Endothelial cell of umbilical vein (primary cell): Measurements from ENCODE around the gene SORCS2. TPM values are rescaled to one million over a fixed set of nuclear protein-coding genes. Genes with fewer than 3 reads are reported as not detected.

Experiments
- BruUV-seq: library from RNA; stranded (reverse); fragments of 400-500 nt; replicated peaks from 2 replicates; lab custom pipeline; 2021; lab: Mats Ljungman, UMichigan
- CTCF ChIA-PET: fragments of 300-600, 350-600 bp; sonication (Branson Sonifier 250); formaldehyde crosslinking; loops from one replicate; lab custom pipeline; 2021; ENCODE audit warnings: antibody characterized with exemption, inconsistent platforms; lab: Charles Lee
- POLR2A ChIA-PET: fragments of 300-600, 350-600 bp; sonication (Branson Sonifier 250); formaldehyde crosslinking; loops from one replicate; lab custom pipeline; 2021; ENCODE audit warnings: antibody characterized with exemption, inconsistent platforms; lab: Charles Lee
- DNase-seq: peaks from one replicate; pipeline ENCODE4 v3.0.0-alpha.2; 2011; ENCODE audit warnings: low read depth, low spot score
- FAIRE-seq: peaks from 2 replicates; lab custom pipeline; 2011; peaks lifted over from hg19 to GRCh38; lab: Jason Lieb, UNC
- H2AFZ ChIP-seq: 2 replicates; pipeline ENCODE4 v1.6.0; 2012; ENCODE audit warnings: low read depth, low read length, control low read depth, inconsistent platforms
- H3K27ac ChIP-seq: 2 replicates; pipeline ENCODE4 v1.5.1; 2011; ENCODE audit warnings: low read depth, mild to moderate bottlenecking, control low read depth, low read length, moderate library complexity; ENCODE audit not compliant: insufficient read depth
- H3K27me3 ChIP-seq, 2 experiments: 2 replicates each; pipeline versions ENCODE4 v1.6.0 to v1.6.1; 2011; ENCODE audit warnings: low read length in 2 of 2, mixed read lengths in 1 of 2; ENCODE audit not compliant: control insufficient read depth in 2 of 2, insufficient read depth in 2 of 2
- H3K36me3 ChIP-seq, 2 experiments: 2 replicates in 1 of 2; 3 replicates in 1 of 2; pipeline ENCODE4 v1.5.1; 2011; ENCODE audit warnings: low read length in 2 of 2, mild to moderate bottlenecking in 1 of 2, moderate library complexity in 1 of 2; ENCODE audit not compliant: control insufficient read depth in 2 of 2, insufficient read depth in 2 of 2; ENCODE audit errors: extremely low read depth in 1 of 2
- H3K4me1 ChIP-seq: 3 replicates; pipeline ENCODE4 v1.5.1; 2011; ENCODE audit warnings: mild to moderate bottlenecking, low read length; ENCODE audit not compliant: control insufficient read depth, insufficient read depth; ENCODE audit errors: extremely low read depth
- H3K4me2 ChIP-seq: 2 replicates; pipeline ENCODE4 v1.6.1; 2011; ENCODE audit warnings: low read length, control low read depth, mixed read lengths; ENCODE audit not compliant: insufficient read depth
- H3K4me3 ChIP-seq, 3 experiments: fragments of 200-600 bp in 1 of 3; sonication (generic), shearing (Covaris generic) in 1 of 3; replicated peaks in 1 of 3; 2 replicates each; pipeline ENCODE4 v1.5.1; 2011 to 2016; ENCODE audit warnings: control low read depth in 3 of 3, low read length in 3 of 3, mild to moderate bottlenecking in 2 of 3, inconsistent platforms in 1 of 3, low read depth in 1 of 3, moderate library complexity in 1 of 3; ENCODE audit not compliant: insufficient read depth in 1 of 3
- H3K79me2 ChIP-seq: 2 replicates; pipeline ENCODE4 v1.6.0; 2012; ENCODE audit warnings: low read length, inconsistent platforms; ENCODE audit not compliant: control insufficient read depth, insufficient read depth
- H3K9ac ChIP-seq: replicated peaks from 2 replicates; pipeline ENCODE3; 2011; ENCODE audit warnings: low read length, control low read depth; ENCODE audit not compliant: insufficient read depth; ENCODE audit errors: extremely low read depth
- H3K9me1 ChIP-seq: replicated peaks from 3 replicates; pipeline ENCODE4 v1.6.0; 2011; ENCODE audit warnings: mild to moderate bottlenecking, low read length; ENCODE audit not compliant: control insufficient read depth, insufficient read depth; ENCODE audit errors: extremely low read depth
- H3K9me3 ChIP-seq: replicated peaks from 2 replicates; pipeline ENCODE4 v1.5.1; 2012; ENCODE audit warnings: low read length, inconsistent platforms; ENCODE audit not compliant: control insufficient read depth, insufficient read depth
- H4K20me1 ChIP-seq: replicated peaks from 2 replicates; pipeline ENCODE3; 2011; ENCODE audit warnings: mild to moderate bottlenecking, low read length; ENCODE audit not compliant: control insufficient read depth, insufficient read depth; ENCODE audit errors: extremely low read depth
- CTCF ChIP-seq, 2 donors: IDR thresholded peaks; 1 replicate in 1 of 2; 2 replicates in 1 of 2; pipeline ENCODE4 v1.5.1; 2011; ENCODE audit warnings: low read length in 2 of 2, mild to moderate bottlenecking in 2 of 2, moderate library complexity in 2 of 2, control low read depth in 1 of 2, inconsistent platforms in 1 of 2, low read depth in 1 of 2; ENCODE audit not compliant: insufficient read depth in 1 of 2; ENCODE audit errors: extremely low read depth in 1 of 2
- EZH2 ChIP-seq: IDR thresholded peaks from 2 replicates; pipeline ENCODE4 v1.6.1; 2012; ENCODE audit warnings: borderline replicate concordance, low read depth, mild to moderate bottlenecking, moderate library complexity, low read length, inconsistent platforms; ENCODE audit not compliant: severe bottlenecking
- FOS ChIP-seq: IDR thresholded peaks from 2 replicates; pipeline ENCODE4 v1.6.1; 2011; ENCODE audit warnings: mild to moderate bottlenecking, low read length, moderate library complexity, borderline replicate concordance; ENCODE audit not compliant: insufficient read depth
- GATA2 ChIP-seq: IDR thresholded peaks from 2 replicates; pipeline ENCODE4 v1.7.0; 2011; ENCODE audit warnings: low read depth, mild to moderate bottlenecking, moderate library complexity, mixed read lengths, low read length; ENCODE audit not compliant: insufficient read length, insufficient read depth
- JUN ChIP-seq: IDR thresholded peaks from 2 replicates; pipeline ENCODE4 v1.6.1; 2011; ENCODE audit warnings: borderline replicate concordance, low read depth; ENCODE audit not compliant: insufficient read length, insufficient read depth
- MYC ChIP-seq: IDR thresholded peaks from one replicate; pipeline ENCODE4 v1.6.1; 2011; ENCODE audit warnings: mild to moderate bottlenecking, low read depth, low read length
- POLR2A ChIP-seq: IDR thresholded peaks from 2 replicates; pipeline ENCODE4 v1.6.1; 2012; ENCODE audit warnings: low read depth, mild to moderate bottlenecking, control low read depth, low read length
- POLR2AphosphoS5 ChIP-seq: IDR thresholded peaks from 2 replicates; pipeline ENCODE4 v1.6.1; 2012; ENCODE audit warnings: low read depth, mild to moderate bottlenecking, control low read depth, low read length, moderate library complexity; ENCODE audit not compliant: insufficient read depth
- dilution Hi-C: fragments of 300-500 bp; cut with MboI; formaldehyde crosslinking; loops from one replicate; pipeline ENCODE4 v1.15.0; 2019; ENCODE audit warnings: low sequenced_read_pairs; ENCODE audit not compliant: extremely low pct_ligation_motif_present
- intact Hi-C: fragments of 100-400 bp; cut with micrococcal nuclease; formaldehyde crosslinking; loops from one replicate; pipeline ENCODE4 v1.10.0; 2022
- polyA plus RNA-seq, 4 experiments: library from polyadenylated mRNA; depleted of rRNA in 3 of 4; stranded (reverse) in 3 of 4; unstranded in 1 of 4; fragments of >200 nt; gene quantifications; 2 replicates each; pipeline versions ENCODE4 v1.2.1 to v1.2.3, GENCODE V29; 2011 to 2012; ENCODE audit warnings: missing spikeins in 1 of 4
- total RNA-seq: library from RNA; stranded (reverse); gene quantifications from 2 replicates; pipeline ENCODE4 v1.2.3, GENCODE V29; 2021
- TF ChIP-seq, protein P1 (sequence below): IDR thresholded peaks from 2 replicates; pipeline ENCODE4 v1.6.1; 2011; ENCODE audit not compliant: insufficient read depth, insufficient read length

The SORCS2 gene
- total and polyA plus RNA-seq, 2 donors (not counting 3 experiments of a cell fraction or from before 2014, with no cell fraction given), result not detected

DNA sequence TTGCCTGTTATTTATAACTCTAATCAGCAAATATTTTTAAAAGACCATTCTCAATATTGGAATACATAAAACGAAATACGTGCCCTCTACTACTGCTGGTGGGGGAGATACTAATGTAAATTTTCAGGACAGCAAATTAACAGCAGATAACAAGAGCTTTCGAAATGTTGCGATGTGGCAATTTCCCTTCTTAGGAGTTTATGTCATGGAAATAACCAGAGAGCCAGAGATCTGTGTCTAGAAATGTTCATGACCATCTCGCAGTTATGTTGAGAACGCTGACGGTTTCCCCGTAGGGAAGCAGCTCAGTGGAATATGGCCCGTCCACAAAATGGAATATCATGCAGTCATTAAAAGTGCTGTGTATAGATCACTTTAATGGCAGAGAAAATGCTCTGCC is 480.8 kb downstream of the SORCS2 start:
- intact Hi-C loops (no loop called here), dilution Hi-C loops (no loop called here)
- H3K9me1 ChIP-seq, result no peaks in the 10 kb centered on the region
- H3K9me3 ChIP-seq, result no peaks in the 10 kb centered on the region
- CTCF ChIA-PET, result no interaction called here
- H3K79me2 ChIP-seq, result no peaks in the 10 kb centered on the region
- no peaks in the 10 kb centered on the region for H4K20me1 ChIP-seq
- BruUV-seq, result no TSS peak
- FAIRE-seq (no peak), DNase-seq (no peak)
- POLR2A ChIA-PET, result no interaction called here
- H3K27ac ChIP-seq, result no peak overlapping the region
- H3K27me3 ChIP-seq, result peaks cover 4 to 7% of the 10 kb centered on the region in 2 experiments
- H3K4me2 ChIP-seq, result no peak overlapping the region
- TF ChIP-seq CTCF (IDR thresholded peaks at IDR 0.05; ENCODE audit: extremely low read depth in 1 of 2, insufficient read depth in 1 of 2, low read depth in 1 of 2, low read length in 2 of 2) (no peak), FOS (no peak), JUN (no peak), GATA2 (no peak), EZH2 (no peak), POLR2A (no peak)
- H3K9ac ChIP-seq, result no peak overlapping the region
- H3K4me1 ChIP-seq, result no peaks in the 10 kb centered on the region
- no peak overlapping the region for H3K4me3 ChIP-seq
- H3K36me3 ChIP-seq, result no peaks in the 10 kb centered on the region
- no peak overlapping the region for H2AFZ ChIP-seq

GRCh38 chr4:7674706-7675105 is 482.4 kb downstream of the SORCS2 start:
- H3K9me1 ChIP-seq, result no peaks in the 10 kb centered on the region
- H3K36me3 ChIP-seq, result no peaks in the 10 kb centered on the region
- BruUV-seq, result no TSS peak
- no peaks in the 10 kb centered on the region for H3K4me1 ChIP-seq
- DNase-seq (no peak), FAIRE-seq (no peak)
- intact Hi-C loops (no loop called here), dilution Hi-C loops (no loop called here)
- CTCF ChIA-PET, result no interaction called here
- POLR2A ChIA-PET, result no interaction called here
- no peak for TF ChIP-seq POLR2A
- TF ChIP-seq JUN, result no peak
- no peak for TF ChIP-seq FOS
- TF ChIP-seq, protein P1, sequence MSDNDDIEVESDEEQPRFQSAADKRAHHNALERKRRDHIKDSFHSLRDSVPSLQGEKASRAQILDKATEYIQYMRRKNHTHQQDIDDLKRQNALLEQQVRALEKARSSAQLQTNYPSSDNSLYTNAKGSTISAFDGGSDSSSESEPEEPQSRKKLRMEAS, result no peak
- no peak for TF ChIP-seq CTCF (IDR thresholded peaks at IDR 0.05; ENCODE audit: extremely low read depth in 1 of 2, insufficient read depth in 1 of 2, low read depth in 1 of 2, low read length in 2 of 2)
- no peak for TF ChIP-seq POLR2AphosphoS5
- no peak for TF ChIP-seq MYC
- no peak for TF ChIP-seq GATA2
- no peak for TF ChIP-seq EZH2
- peaks cover 4 to 7% of the 10 kb centered on the region in 2 experiments for H3K27me3 ChIP-seq
- no peaks in the 10 kb centered on the region for H3K79me2 ChIP-seq
- H3K27ac ChIP-seq, result no peak overlapping the region
- no peaks in the 10 kb centered on the region for H3K9me3 ChIP-seq
- H4K20me1 ChIP-seq, result no peaks in the 10 kb centered on the region
- H2AFZ ChIP-seq, result no peak overlapping the region
- H3K4me2 ChIP-seq, result no peak overlapping the region
- no peak overlapping the region for H3K4me3 ChIP-seq
- H3K9ac ChIP-seq, result no peak overlapping the region
